ENCODE results near the gene TGDS.
A peak's percentile ranks its signal among the peaks of the same experiment; 100 is the strongest.

TGDS gene

GRCh38 chr13:94617389-94618000 lies 21.5 kb upstream of the TGDS start:
- Histone ChIP-seq H4K20me1 (ENCODE audit: insufficient read depth, low read length) (no peaks in the 10 kb centered on the region), H3K36me3 (replicated peaks; ENCODE audit: insufficient read depth, low read length) (no peaks in the 10 kb centered on the region), H3K4me2 (ENCODE audit: low read depth, low read length) (no peak overlapping the region), H2AFZ (ENCODE audit: low read length) (no peak overlapping the region), H3F3A (ENCODE audit: insufficient read depth, low read length) (no peaks in the 10 kb centered on the region), H3K27me3 (replicated peaks; ENCODE audit: insufficient read depth, low read length) (no peaks in the 10 kb centered on the region), H3K9me2 (replicated peaks; ENCODE audit: insufficient read depth, low read length) (no peaks in the 10 kb centered on the region), H3K9me3 (replicated peaks; ENCODE audit: insufficient read depth, low read length) (no peaks in the 10 kb centered on the region), H3K4me3 (ENCODE audit: low read length) (no peak overlapping the region), H3K79me2 (ENCODE audit: low read length) (no peaks in the 10 kb centered on the region), H3K27ac (ENCODE audit: low read length) (no peak overlapping the region), H3K9ac (ENCODE audit: low read length) (no peak overlapping the region), H3K4me1 (ENCODE audit: low read length) (0 out of 2 replicates have a peak, but pooled peaks cover 2% of the 10 kb centered on the region)
- peak; percentile 39 for DNase-seq
- TF ChIP-seq CTCF (IDR thresholded peaks at IDR 0.05; ENCODE audit: low read length) (peak; percentile 59), EZH2phosphoT487 (IDR thresholded peaks at IDR 0.05; ENCODE audit: low read length) (no peak)

GRCh38 chr13:94613051-94613450 lies 17.1 kb upstream of the TGDS start:
- Histone ChIP-seq H3K4me3 (ENCODE audit: low read length) (no peak overlapping the region), H2AFZ (ENCODE audit: low read length) (no peak overlapping the region), H3K9me3 (replicated peaks; ENCODE audit: insufficient read depth, low read length) (no peaks in the 10 kb centered on the region), H3K79me2 (ENCODE audit: low read length) (no peaks in the 10 kb centered on the region), H3K27me3 (replicated peaks; ENCODE audit: insufficient read depth, low read length) (no peaks in the 10 kb centered on the region), H3K4me2 (ENCODE audit: low read depth, low read length) (no peak overlapping the region), H4K20me1 (ENCODE audit: insufficient read depth, low read length) (no peaks in the 10 kb centered on the region), H3F3A (ENCODE audit: insufficient read depth, low read length) (no peaks in the 10 kb centered on the region), H3K27ac (ENCODE audit: low read length) (no peak overlapping the region), H3K9me2 (replicated peaks; ENCODE audit: insufficient read depth, low read length) (no peaks in the 10 kb centered on the region), H3K36me3 (replicated peaks; ENCODE audit: insufficient read depth, low read length) (no peaks in the 10 kb centered on the region; the same call in 1 of the 2 replicates), H3K9ac (ENCODE audit: low read length) (no peak overlapping the region), H3K4me1 (ENCODE audit: low read length) (0 out of 2 replicates have a peak, but pooled peaks cover 2% of the 10 kb centered on the region)
- no peak for DNase-seq
- no peak for TF ChIP-seq CTCF (IDR thresholded peaks at IDR 0.05; ENCODE audit: low read length)
- no peak for TF ChIP-seq EZH2 (optimal IDR thresholded peaks at IDR 0.05; ENCODE audit: low read depth, low read length)
- TF ChIP-seq EZH2phosphoT487 (IDR thresholded peaks at IDR 0.05; ENCODE audit: low read length): no peak

- no peaks in the 10 kb centered on the region for H3F3A ChIP-seq (ENCODE audit: insufficient read depth, low read length)
- H3K4me2 ChIP-seq (ENCODE audit: low read depth, low read length): no peak overlapping the region
- H3K27me3 ChIP-seq (replicated peaks; ENCODE audit: insufficient read depth, low read length): no peaks in the 10 kb centered on the region
- H4K20me1 ChIP-seq (ENCODE audit: insufficient read depth, low read length): no peaks in the 10 kb centered on the region
- H3K9me2 ChIP-seq (replicated peaks; ENCODE audit: insufficient read depth, low read length): no peaks in the 10 kb centered on the region
- 0 out of 2 replicates have a peak, but pooled peaks cover 2% of the 10 kb centered on the region for H3K4me1 ChIP-seq (ENCODE audit: low read length)
- H3K36me3 ChIP-seq (replicated peaks; ENCODE audit: insufficient read depth, low read length): no peaks in the 10 kb centered on the region; the same call in 1 of the 2 replicates
- no peak overlapping the region for H3K4me3 ChIP-seq (ENCODE audit: low read length)
- no peak overlapping the region for H3K27ac ChIP-seq (ENCODE audit: low read length)
- no peak overlapping the region for H3K9ac ChIP-seq (ENCODE audit: low read length)
- TF ChIP-seq EZH2 (optimal IDR thresholded peaks at IDR 0.05; ENCODE audit: low read depth, low read length) (no peak), CTCF (IDR thresholded peaks at IDR 0.05; ENCODE audit: low read length) (no peak), EZH2phosphoT487 (IDR thresholded peaks at IDR 0.05; ENCODE audit: low read length) (no peak)
- no peaks in the 10 kb centered on the region for H3K79me2 ChIP-seq (ENCODE audit: low read length)
- no peaks in the 10 kb centered on the region for H3K9me3 ChIP-seq (replicated peaks; ENCODE audit: insufficient read depth, low read length)
- DNase-seq: no peak
- H2AFZ ChIP-seq (ENCODE audit: low read length): no peak overlapping the region
These were observed 16.1 kb upstream of the TGDS start for GRCh38 chr13:94612050-94612449.

Data from MM.1S (cell line).